GM18909 (cell line): Measurements from ENCODE around the gene GOSR2.
"Not testable (repeated sequence)": the region's sequence is repeated elsewhere in the genome, so short reads cannot be mapped to it uniquely, and the experiment has no call there.

Experiments
- ATAC-seq: cut with Tn5 transposase; IDR thresholded peaks from one replicate; pipeline ENCODE4 v1.9.1; 2021; ENCODE audit warnings: mild to moderate bottlenecking; ENCODE audit not compliant: unreplicated experiment, poor library complexity

The GOSR2 gene

DNA sequence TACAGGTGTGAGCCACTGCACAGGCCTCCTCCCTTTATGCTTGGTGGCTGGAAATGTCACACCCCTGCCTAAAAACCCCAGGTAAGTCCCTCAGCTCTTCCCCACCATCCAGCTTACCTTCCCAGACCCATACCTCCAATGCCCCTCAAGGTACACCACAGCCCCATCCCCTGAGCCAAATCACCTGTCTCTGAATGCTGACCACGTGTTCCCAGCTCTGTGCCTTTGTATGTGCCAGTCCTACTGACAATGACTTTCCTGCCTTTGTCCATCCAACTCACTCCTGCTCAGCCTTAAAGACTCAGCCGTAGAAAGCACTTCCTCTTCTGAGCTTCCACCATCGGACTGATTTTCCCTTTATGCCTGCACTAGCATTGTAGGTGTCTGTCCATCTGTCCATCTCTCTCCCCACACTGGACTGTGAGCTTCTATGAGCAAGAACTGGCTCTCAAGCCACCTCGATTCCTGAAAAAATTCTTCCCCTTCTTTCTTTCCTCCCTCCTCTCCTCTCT, 30.7 kb upstream of the GOSR2 start:
- ATAC-seq = no peak

DNA sequence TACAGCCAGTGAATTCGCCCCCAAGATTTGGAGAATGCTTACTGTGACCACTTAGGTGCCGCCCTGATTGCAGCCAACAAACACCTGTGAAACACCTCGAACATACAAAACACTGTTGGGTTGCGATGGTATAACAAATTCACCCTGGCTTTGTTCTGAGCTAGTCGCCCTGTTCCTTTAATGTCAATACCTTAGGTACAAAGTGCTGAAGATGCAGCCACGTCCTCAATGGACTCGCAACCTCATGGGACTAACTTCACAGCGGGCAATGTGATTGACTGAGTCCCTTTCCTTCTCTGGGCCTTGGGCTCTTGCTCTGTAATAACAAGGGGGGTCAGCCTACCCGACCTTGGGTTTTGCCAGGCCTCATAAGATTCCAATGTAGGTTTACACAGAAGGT, 28.9 kb upstream of the GOSR2 start:
- ATAC-seq = no peak

GRCh38 chr17:46894476-46895151, 28.3 kb upstream of the GOSR2 start:
- no peak for ATAC-seq

DNA sequence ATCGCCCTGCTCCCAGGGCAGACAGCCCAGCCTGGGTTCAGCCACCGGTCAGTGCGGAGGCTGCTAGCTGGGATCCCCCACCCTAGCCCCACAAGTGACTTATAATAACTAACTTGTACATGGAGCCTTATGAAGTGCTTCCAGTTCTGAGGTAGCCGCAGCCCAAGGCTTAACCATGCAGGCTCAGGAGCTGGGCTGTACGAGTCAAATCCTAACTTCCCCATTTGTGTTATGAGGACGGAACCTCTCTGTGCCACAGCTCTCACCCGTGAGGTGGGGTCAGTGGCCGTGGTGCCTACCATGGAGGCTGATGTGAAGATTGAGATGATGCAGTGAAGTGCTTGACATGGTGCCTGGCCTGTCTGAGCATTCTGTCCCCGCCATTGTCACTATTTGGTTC, 27.8 kb upstream of the GOSR2 start:
- no peak for ATAC-seq

DNA sequence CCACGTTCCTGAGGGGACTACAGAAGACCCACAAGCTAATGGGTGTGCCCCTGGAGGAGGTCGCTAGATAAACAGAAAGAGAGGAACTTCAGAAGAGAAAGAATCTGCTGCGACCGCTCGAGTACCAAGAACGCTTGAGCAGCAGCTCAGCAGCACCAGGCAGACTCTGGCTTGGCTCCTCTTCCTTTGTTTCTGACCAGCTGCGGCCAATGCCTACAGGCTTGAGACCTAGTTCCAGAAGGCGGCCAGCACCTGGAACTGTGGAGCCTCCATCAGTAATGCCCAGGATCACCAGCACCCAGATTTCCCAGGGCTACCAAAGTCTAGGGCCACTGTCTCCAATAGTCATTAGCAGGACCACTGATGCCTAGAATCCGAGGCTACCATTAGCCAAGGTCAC, 26.0 kb upstream of the GOSR2 start:
- no peak for ATAC-seq

- no peak for ATAC-seq
Measured at GRCh38 chr17:46898364-46898763, 24.6 kb upstream of the GOSR2 start.

GRCh38 chr17:46898860-46899259, 24.1 kb upstream of the GOSR2 start:
- no peak for ATAC-seq

DNA sequence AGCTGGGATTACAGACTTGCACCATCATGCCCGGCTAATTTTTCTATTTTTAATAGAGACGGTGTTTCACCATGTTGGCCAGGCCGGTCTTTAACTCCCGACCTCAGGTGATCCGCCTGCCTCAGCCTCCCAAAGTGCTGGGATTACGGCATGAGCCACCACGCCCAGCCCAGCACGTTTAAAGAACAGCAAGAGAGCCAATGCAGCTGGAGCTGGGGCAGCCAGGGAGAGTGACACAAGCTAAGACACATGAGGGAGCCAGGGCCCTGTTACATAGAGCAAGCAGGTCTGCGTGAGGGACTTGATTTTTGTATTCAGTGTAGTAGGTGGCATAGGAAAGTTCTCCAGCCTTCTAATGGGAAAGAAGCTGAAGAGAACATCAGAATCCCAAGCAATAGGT, 21.7 kb upstream of the GOSR2 start:
- no peak for ATAC-seq

- ATAC-seq = no peak
Measured at GRCh38 chr17:46903762-46904672, 18.9 kb upstream of the GOSR2 start.

- no peak for ATAC-seq
Measured at GRCh38 chr17:46908068-46908737, 14.8 kb upstream of the GOSR2 start.

- ATAC-seq = no peak
Measured at GRCh38 chr17:46910179-46910927, 12.6 kb upstream of the GOSR2 start.

- no peak for ATAC-seq
Measured at GRCh38 chr17:46911311-46911710, 11.6 kb upstream of the GOSR2 start.

DNA sequence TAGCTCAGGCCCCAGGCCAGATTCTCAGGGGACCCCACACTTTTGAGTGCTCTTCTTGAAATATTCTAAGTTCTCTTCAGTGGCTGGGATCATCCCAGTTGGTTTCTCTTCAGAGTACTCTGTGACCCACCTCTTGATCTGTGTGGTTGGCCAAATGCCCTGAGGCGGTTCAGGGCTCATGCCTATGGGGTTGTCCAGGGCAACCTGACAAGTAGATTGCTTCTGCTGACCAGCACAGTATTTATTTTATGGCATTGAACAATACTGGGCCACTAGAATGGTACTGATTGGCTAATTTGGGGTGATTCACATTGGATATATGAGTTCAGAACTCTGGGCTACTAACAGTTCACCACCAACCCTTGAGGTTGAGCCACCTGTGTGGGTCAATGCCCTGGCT, 7.4 kb upstream of the GOSR2 start:
- ATAC-seq = no peak

DNA sequence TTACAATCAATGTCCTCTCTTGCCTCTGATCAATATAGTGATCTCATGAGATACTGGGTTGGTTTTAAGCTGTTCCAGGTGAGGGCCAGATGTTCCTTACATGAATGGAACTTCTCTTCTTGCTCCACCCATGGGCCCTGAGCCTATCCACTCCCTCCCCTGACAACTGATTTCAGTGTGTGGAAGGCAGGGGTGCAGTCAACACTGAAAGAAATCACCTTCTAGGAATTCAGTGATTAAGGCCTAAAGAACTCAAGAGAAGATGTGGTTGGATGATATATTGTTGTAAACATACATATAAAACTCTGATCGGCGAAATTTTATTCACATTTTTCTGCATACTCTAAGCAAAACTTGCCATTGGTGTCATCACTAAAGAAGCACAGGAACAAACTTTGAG, 6.7 kb upstream of the GOSR2 start:
- ATAC-seq = no peak

DNA sequence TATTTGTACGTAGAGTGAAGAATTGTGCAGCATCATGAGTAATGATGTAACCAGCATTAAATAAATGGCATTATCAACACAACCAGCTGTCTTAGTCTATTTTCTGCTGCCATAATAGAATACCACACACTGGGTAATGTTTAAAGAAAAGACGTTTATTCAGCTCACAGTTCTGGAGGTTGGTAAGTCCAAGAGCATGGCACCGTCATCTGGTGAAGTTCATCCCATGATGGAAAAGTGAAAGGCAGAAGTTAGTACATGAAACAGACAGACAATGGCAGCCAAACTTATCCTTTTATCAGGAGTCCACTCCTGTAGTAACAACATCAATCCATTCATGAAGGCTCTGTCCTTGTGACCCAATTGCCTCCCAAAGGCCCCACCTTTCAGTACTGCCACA, 6.3 kb upstream of the GOSR2 start:
- ATAC-seq = no peak

- no peak for ATAC-seq
Measured at GRCh38 chr17:46917041-46917440, 5.9 kb upstream of the GOSR2 start.

- no peak for ATAC-seq
Measured at GRCh38 chr17:46917516-46917915, 5.4 kb upstream of the GOSR2 start.

- not testable (repeated sequence) for ATAC-seq
Measured at GRCh38 chr17:46921962-46922361, 998 bp upstream of the GOSR2 start.

- ATAC-seq = no peak
Measured at GRCh38 chr17:46922487-46922803, 515 bp upstream of the GOSR2 start.

DNA sequence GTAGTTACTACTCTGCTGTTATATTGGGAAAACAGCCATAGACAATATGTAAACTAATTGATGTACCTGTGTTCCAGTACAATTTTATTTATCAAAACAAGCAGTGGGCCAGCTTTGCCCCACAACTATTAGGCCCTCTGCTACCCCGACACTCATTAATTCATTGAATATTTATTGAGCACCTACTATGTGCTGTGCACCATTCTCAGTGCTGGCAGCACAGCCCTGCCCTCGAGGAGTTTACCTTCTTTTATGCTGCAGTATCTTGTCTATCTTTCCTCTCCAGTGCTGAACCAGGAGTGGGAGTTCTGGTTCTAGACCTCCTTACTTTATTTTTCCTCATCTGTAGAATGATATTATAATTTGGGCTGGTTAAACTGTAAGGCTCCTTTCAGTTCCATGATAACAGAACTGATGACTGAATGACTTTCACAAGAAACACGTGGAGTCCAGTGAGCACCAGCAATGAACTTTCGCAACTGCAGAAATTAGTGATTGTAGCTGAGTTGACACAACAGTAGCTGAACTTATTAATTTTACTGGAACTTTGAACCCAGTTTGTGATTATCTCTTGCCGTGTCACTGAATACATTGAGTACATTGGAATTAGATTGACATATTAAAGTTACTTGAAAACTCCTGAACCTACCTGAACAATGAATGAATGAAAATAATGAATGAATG, 2.4 kb downstream of the GOSR2 start:
- no peak for ATAC-seq
